ENCODE measurements around the gene NUAK2.
A peak's percentile ranks its signal among the peaks of the same experiment; 100 is the strongest.

The NUAK2 gene

DNA sequence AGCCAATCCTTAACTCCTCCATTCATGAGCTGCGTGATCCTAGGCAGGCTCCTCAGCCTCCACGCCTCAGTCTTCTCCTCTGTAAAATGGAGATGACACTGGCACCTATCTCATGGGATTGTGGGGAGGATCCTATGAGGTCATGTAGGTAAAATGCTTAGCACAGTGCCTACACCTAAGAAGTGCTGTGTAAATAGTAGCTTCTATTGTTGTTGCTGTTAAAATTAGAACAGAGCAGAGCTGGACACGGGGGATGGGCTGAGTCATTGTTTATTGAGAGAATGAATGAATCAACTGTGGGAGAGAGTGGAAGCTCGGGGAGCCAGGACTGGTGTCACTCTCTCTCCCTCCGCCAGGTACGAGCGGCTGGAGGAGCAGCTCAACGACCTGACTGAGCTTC is 50.8 kb downstream of the NUAK2 start:
- no peak for DNase-seq

DNA sequence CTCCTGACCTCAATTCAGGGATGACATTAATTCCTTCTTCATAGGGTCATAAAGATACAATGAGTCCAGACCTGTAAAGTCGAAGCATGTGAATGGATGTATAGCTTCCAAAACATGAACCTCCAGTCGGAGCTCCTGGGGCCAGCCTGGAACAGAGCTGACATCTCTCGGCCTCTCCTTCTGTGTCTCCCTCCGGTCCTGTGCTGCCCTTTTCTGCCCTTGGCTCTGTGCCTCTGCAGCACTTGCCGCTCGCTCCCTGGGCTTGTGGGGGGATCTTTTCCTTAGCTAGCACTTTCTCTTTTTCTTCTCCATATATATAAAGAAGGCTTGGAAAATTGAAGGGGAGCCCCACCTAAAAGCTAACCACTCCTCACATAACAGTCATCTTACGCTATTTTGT is 51.3 kb downstream of the NUAK2 start:
- no peak for DNase-seq

DNA sequence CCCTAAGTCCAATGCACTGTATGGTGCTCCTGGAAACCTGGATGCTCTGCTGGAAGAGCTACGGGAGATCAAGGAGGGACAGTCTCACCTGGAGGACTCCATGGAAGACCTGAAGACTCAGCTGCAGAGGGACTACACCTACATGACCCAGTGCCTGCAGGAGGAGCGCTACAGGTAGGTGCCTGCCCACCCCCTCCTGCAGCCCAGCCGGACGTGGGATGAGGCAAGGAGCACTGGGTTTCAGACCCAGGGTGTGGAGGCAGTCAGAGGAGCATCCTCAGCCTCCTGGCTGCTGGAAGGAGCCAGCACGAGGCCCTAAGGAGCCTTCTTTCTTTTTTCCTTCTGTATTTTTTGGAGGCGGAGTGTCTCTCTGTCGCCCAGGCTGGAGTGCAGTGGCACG is 51.8 kb downstream of the NUAK2 start:
- no peak for DNase-seq

DNA sequence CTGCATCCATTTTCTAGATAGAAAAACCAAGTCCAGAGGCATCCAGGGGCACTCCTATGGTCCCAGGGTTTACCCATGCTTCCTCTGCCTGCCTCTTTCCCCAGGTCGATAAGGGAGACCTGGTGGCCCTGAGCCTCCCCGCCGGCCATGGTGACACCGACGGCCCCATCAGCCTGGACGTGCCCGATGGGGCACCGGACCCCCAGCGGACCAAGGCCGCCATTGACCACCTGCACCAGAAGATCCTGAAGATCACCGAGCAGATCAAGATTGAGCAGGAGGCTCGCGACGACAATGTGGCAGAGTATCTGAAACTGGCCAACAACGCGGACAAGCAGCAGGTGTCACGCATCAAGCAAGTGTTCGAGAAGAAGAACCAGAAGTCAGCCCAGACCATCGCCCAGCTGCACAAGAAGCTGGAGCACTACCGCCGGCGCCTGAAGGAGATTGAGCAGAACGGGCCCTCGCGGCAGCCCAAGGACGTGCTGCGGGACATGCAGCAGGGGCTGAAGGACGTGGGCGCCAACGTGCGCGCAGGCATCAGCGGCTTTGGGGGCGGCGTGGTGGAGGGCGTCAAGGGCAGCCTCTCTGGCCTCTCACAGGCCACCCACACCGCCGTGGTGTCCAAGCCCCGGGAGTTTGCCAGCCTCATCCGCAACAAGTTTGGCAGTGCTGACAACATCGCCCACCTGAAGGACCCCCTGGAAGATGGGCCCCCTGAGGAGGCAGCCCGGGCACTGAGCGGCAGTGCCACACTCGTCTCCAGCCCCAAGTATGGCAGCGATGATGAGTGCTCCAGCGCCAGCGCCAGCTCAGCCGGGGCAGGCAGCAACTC is 52.5 kb downstream of the NUAK2 start:
- DNase-seq = no peak

DNA sequence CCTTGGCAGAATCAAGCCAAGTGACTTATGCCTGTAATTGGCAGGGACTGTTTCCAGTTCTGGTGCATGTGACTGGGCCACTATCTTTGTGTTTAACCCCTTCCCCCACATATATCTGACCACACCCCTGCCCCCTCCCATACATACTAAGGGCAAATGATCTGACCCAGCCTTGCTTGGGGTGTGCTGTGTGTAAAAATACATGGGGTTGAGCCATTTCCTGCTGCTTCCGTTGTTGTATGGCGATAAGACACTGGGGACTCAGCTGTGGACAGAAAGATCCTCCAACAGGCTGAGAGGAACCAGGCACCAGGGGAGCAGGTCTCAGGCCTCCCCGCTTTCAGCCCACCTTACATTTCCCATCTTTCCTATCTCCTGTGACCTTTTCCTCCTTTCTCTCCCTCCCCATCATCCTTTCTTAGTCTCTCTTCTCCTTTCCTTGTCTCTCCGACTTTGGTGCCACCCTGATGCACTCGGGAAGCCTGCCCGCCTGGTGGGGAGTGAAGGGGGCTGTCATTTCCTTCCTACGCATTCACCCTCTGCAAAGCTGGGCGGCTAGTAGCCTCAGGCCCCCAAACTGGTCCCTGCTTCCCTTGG is 54.1 kb downstream of the NUAK2 start:
- no peak for DNase-seq

DNA sequence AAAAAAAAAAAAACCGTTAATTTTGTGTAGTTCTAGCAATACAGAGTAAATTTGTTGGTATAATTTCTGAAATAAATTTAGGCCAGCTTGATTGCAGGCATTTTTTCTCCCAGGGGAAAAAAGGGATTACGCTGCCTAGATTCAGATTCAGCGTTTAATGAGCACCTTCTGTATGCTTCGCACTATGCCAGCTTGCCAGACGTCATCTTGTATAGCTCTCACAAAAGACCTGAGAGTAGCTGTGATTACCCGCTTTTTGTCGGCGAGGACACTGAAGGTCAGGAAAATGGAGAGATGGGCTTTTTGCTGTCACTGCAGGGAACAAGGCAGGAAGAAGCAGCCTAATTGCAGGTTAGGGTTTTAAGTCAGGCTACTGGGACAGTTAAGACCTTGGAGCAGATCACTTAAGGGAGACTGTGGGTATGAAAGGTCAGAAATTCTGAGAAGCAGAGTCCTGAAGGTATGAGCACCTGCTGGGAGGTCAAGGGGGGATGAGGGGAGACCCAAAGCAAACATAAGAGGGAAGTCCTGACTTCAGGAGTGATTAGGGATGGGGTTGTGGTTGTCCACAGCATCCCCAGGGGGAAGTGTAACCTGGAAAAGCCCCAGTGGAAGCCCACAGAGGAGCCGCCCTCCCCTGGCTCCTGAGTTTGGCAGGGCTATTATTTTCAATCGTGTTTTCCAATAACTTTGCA is 54.8 kb downstream of the NUAK2 start:
- DNase-seq = no peak

DNA sequence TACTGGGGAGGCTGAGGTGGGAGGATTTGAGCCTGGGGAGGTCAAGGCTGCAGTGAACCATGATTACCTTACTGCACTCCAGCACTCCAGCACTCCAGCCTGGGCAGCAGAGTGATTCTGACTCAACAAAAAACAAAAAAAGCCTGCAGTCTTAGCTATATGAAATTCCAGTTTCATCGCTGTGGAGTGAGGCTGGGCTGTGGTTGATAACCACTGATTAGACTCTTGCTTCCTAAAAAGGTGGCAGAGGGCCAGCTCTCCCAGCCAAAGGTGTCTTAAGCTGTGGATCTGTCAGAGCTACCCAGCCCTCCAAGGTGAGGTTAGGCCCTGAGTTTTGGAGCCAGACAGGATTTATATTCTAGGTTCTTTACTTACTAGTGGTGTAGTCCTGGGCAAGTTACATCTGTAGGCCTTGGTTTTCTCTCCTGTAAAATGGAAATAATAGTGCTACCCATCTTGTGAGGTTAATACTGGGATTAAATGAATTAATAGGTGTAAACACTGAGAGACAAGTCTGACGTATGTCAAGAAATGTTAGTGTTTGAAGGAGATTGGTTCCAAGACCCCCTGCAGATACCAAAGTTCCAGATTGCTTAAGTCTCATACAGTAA is 57.9 kb downstream of the NUAK2 start:
- DNase-seq = no peak

DNA sequence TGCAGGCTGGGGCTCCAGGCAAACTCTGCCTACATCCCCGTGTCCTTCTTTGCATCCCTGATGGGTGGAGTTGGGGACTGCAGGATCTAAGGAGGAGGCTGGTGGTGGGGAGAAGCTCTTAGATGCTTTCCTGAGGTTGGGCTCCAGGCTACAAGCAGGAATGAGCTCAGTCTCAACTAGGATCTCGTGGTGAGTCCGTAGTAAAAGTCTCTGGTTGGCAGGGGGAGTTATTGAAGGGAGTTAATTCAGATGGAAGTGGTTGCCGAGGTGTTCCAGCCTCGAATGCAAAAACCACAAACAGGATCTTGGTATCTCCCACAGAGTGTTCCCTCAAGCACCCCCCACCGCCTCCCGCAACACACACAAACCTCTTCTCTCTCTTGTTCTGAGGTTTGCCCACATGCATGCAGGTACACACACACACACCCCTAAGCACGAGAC is 58.8 kb downstream of the NUAK2 start:
- DNase-seq = no peak

DNA sequence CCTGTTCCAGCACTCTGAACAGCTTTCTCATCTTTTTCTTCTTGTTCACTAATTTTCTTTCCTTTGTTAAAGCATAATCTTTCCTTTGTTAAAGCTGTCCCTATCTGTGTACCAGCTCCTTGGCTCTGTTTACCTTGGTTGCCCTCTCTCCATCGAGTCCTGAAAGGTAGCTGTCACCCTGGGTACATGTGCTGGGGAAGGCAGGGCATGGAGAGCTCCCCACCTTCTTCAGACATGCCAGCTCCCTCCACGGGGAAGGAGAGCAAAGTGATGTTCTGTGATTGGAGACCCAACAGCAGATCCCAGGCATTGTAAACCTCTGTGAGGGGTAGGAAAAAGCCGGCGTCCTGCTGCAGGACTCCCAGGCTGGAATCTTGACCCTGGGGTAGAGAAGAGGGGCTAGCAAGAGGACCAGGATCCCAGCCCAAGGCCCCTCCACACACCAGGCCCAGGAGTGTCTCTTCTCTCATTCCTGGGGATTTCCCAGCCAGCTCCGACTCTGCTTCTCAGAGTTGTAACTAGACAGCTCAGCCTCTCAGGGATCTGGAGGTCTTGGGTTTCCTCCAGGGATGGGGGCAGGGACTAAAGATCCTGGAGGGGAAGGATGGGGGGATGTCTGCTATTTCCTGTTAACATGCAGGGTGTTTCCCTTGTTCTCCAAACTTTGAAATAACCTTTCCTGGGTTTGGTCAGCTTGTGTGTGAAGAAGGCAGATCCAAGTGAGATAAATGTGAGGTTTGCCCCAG is 59.4 kb downstream of the NUAK2 start:
- DNase-seq = peak; percentile 31

DNA sequence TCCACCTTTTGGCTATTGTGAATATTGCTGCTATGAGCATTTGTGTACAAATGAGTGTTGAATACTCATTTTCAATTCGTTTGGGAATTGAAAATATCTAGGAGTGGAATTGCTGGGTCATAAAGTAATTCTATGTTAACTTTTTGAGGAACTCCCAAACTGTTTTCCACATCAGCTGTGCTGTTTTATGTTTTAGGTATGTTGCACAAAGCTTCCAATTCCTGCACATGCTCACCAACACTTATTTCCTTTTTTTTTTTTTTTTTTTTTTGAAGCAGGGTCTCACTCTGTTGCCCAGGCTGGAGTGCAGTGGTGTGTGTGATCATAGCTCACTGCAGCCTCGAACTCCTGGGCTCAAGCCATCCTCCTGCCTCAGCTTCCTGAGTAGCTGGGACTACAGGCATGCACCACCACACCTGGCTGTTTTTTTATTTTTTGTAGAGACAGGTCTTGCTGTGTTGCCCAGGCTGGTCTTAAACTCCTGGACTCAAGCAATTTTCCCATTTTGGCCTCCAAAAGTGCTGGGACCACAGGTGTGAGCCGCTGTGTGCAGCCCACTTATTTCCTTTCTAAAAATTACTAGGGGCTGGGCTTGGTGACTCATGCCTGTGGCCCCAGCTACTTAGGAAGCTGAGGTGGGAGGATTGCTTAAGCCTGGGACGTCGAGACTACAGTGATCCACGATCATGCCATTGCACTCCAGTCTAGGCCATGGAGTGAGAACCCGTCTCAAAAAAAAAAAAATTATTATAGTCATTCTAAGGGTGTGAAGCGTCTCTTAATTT is 60.4 kb downstream of the NUAK2 start:
- peak; percentile 67 for DNase-seq

DNA sequence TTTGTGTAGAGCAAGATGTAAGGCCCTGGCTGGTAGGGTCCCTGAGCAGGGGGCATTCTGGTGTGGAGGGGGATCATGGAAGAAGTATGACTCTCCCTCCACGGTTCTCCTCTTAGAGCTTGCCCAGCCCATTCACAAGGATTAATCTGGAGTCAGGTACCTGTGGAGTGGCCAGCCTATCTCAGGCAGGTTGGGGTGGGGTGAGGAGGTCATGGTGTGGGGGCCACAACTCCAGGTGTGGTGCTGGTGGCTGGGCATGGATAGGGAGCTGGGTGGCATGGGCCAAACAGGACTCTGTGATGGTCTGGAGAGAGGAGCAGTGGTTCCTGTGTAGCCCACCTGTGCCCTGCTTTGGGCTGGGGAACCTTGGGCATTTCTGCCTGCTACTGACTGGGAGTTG is 61.5 kb downstream of the NUAK2 start:
- no peak for DNase-seq

DNA sequence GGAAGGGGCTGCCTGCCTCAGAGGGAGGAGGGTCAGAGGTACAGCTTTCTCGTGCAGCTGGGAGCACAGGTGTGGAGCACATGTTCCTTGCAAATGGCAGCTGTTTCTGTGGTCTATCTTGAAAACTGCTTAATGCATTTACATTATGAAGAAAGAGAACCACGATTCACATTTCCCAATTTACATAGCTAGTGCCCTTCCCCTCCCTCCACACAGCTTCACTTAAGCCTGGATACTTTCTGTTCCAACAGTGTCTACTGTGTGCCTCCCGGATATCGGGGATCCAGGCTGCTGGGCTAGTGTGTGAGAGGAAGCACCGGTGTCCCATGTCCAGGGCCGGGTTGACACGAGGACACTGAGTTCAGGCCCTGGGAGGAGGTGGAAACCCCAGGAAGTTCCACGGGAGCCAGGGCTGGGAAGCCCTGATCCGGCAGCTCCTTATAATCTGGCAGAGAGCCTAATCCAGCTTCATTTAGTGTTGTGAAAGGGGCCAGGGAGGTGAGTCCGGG is 62.2 kb downstream of the NUAK2 start:
- peak; percentile 39 for DNase-seq

DNA sequence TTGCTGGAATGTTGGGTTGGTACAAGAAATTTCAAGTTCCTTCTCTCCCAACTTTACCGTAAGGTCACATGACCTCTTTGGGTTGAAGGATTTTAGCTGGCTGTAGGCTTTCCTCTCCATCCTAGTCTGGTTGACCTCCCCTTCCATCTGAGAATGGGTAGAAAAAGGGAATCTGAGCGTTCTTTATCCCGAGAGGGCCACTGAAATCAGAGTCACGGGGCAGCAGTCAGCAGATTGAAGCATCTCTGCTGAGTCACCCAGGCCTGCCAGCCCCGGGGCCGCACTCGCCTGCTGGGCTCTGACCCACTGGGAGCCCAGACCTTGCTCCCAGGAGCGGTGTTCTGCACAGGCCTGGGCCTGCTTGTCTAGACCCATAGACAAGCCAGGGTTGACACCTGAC is 62.8 kb downstream of the NUAK2 start:
- DNase-seq = peak; percentile 71

DNA sequence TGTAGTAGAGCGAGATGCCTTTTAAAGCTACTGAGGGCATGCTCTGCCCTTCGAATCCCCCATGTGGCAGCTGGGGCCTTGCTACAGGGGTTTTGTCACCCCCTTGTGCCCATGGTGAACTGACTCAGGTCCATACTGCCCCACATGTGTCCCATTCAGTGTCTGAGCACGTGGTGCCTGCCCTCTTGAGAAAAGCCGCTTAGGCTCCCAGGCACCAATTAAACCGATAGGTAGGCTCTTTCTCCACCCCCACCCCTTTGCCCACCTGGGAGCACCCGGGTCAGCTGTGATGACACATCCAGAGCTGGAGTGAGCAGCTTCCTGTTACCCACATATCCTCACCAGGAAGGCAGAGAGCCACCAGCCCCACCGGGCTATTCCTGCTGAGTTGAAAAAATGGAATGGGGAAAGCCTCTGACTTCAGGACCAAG is 63.3 kb downstream of the NUAK2 start:
- no peak for DNase-seq

DNA sequence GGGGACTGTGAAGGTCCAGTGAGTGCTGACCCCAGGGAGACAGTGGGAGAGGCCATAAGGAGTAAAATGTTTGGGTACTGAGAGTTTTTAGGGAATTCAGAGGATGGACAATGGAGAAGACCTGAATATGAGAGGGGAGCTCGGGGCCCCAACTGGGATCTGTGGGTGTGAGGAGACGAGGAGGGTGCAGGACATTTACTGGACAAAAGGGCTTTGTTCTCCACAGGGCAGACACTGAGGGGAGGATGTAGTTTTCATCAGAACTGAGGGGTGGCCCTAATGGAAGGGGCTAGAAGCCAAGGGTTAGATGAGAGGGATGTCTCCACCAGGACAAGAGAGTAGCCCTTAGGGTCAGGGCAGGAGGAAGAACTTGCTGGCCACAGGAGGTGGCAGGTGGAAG is 63.8 kb downstream of the NUAK2 start:
- DNase-seq = no peak

DNA sequence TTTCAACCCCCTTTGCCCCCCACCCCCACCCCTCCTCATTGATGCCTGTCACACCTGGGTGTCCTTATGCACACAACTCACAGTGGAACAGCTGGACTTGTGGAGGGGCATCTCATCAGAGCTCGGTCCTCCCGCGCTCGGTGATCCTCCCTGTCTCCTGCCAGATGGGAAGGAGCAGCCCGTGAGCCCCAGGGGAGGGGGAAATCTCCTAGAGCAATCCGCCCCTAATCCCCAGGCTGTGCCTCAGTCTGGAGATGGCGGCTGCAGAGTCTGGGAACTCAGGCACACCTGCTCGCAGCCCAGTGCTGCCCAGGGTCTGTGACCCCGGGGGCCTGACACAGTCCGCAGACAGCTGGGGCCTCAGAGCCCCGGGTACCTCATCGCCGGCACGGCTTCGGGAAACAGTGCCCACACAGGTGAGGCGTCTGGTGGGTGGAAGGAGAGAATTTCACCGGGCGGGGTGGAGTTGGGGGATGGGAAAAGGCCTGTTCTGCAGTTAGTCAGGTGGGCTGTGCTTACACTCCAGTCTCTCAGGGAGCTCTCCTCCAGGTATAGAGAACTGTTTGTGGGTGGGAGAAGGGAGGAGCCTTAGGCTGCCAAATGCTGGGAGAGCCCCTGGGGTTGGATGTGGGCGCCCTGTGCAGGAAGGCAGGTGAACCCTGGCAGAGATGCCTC is 64.5 kb downstream of the NUAK2 start:
- DNase-seq = no peak

DNA sequence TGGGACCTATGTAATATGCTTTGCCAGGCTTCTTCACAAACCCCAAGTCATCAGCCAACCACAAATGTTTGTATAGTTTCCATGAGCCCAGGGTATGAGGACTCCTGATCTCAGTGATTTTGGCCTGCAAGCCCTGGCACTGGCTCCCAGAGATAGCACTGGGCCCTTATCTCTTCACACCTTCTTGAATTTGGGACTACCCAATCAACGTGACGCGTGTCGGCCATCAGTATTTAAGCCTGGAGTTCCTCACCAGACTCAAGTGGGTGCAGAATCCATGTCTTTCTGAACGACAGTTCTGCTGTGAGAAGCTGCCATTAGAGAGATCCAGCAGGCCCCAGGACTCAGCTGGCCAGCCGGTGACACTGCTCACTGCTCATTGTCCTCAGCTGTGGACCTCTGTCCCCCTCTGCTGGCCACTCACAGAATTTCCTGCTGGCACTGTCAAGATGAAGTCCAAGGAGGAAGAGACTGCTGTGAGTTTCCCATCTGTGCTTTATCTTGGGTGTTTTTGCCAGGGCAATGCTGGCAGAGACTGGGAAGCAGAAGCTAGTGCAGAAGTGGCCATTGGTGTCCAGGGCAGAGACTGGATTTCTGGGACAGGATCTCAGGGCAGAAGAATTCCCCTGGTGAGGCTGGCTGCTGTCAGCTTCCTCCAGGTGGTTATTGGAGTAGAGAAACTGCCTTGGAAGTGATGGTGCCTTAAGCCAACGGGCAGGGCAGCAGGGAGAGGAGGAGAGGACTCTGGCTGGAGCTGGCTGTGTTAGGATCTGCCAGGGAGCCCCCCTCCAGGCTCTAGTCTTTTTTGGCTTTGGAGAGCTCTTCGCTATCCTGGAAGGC is 65.4 kb downstream of the NUAK2 start:
- peak; percentile 92 for DNase-seq

Data from suppressor macrophage treated with lipopolysaccharide for 4 hours (primary cell).